ENCODE data around the gene SDHC. TPM values are rescaled to one million over a fixed set of nuclear protein-coding genes. Genes with fewer than 3 reads are reported as not detected.
A peak's percentile ranks its signal among the peaks of the same experiment; 100 is the strongest.

The SDHC gene, protein sequence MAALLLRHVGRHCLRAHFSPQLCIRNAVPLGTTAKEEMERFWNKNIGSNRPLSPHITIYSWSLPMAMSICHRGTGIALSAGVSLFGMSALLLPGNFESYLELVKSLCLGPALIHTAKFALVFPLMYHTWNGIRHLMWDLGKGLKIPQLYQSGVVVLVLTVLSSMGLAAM
- total RNA-seq: 10 to 100 TPM; 74.5 to 97.3 (median 86.0) TPM
- total RNA-seq (2013): 27.5 TPM

DNA sequence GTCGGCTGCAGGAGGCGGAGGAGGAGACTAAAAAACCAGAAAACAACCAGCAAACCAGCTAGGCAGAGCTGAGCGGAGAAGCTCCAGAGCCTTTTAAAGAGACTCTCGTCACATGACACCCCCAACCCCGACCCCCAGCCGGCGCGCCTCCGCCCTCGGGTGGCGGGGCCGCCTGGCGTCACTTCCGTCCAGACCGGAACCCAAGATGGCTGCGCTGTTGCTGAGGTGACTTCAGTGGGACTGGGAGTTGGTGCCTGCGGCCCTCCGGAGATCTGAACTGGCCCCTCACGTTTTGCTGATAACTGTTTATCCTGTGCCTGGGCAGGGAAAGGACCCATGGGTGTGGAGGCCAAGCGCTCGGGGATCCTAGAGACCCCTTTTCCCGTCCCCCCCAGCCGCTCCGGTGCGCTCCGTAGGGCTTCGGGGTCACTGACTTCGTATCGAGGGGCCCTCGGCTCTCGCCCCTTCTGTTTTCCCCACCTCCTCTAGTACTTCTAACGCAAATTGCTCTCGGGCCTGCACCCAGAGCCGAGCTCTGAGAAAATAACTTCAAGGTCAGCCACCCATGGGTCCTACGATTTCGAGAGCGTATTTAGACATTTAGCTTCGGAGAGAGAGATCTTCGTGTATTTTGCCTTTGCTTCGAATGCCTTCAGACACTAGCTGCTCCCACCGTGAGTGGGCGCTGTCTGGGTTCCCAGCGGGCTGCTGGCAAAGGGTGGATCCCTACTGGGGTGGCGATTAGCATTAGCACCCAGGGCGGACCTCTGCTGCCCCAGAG is at the start of gene SDHC:
Gene SDHC, plus strand, starts transcription at position 181 of the 781 bp plus-strand sequence. Its CDS starts 25 bp downstream, at position 206.
- Histone ChIP-seq H3K9me3 (ENCODE audit: control insufficient read depth, insufficient read depth, low read length) (no peaks in the 10 kb centered on the region), H3K27ac (ENCODE audit: low read length) (peak within 1 kb of the TSS; percentile 97), H3K36me3 (ENCODE audit: control insufficient read depth, insufficient read depth, low read length) (no peaks in the 10 kb centered on the region), H3K4me3 (ENCODE audit: low read length) (peak within 1 kb of the TSS; percentile 88), H3K4me1 (ENCODE audit: control insufficient read depth, insufficient read depth, low read length) (peaks cover 13% of the 10 kb centered on the region), H3K27me3 (ENCODE audit: control insufficient read depth, insufficient read depth, low read length) (no peaks in the 10 kb centered on the region)
- Mint-ChIP-seq H3K9me3 (no peaks in the 10 kb centered on the region), H3K4me3 (peak within 1 kb of the TSS; percentile 97), H3K27me3 (ENCODE audit: low read depth in 2 of 2) (no peaks in the 10 kb centered on the region), H3K36me3 (no peaks in the 10 kb centered on the region), H3K4me1 (peaks cover 24 to 26% of the 10 kb centered on the region in 2 donors), H3K27ac (peak within 1 kb of the TSS; percentile 98)
- intact Hi-C loops (cut with micrococcal nuclease): loop anchor here (1.0 kb wide), 1 partner anchor 8 kb away; no protein-coding TSS in a partner anchor
- ATAC-seq (peak; percentile 95 to 98 (median 98)), DNase-seq (peak; percentile 90 to 95)
- under 1% methylated on average over 45 of the region's 45 CpGs for WGBS (ENCODE audit: insufficient coverage)
- TF ChIP-seq, protein P1, sequence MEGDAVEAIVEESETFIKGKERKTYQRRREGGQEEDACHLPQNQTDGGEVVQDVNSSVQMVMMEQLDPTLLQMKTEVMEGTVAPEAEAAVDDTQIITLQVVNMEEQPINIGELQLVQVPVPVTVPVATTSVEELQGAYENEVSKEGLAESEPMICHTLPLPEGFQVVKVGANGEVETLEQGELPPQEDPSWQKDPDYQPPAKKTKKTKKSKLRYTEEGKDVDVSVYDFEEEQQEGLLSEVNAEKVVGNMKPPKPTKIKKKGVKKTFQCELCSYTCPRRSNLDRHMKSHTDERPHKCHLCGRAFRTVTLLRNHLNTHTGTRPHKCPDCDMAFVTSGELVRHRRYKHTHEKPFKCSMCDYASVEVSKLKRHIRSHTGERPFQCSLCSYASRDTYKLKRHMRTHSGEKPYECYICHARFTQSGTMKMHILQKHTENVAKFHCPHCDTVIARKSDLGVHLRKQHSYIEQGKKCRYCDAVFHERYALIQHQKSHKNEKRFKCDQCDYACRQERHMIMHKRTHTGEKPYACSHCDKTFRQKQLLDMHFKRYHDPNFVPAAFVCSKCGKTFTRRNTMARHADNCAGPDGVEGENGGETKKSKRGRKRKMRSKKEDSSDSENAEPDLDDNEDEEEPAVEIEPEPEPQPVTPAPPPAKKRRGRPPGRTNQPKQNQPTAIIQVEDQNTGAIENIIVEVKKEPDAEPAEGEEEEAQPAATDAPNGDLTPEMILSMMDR (IDR thresholded peaks at IDR 0.05): no peak

GRCh38 chr1:161265305-161265704 is 48.9 kb upstream of the SDHC start:
- Mint-ChIP-seq H3K9me3 (no peaks in the 10 kb centered on the region), H3K4me1 (peaks cover 0 to 5% of the 10 kb centered on the region in 2 donors), H3K27ac (no peak overlapping the region), H3K4me3 (no peak overlapping the region), H3K27me3 (ENCODE audit: low read depth in 2 of 2) (peaks cover 15 to 18% of the 10 kb centered on the region in 2 donors), H3K36me3 (no peaks in the 10 kb centered on the region)
- TF ChIP-seq, protein P1 (IDR thresholded peaks at IDR 0.05): no peak
- H3K27me3 ChIP-seq (ENCODE audit: control insufficient read depth, insufficient read depth, low read length): peaks cover 6% of the 10 kb centered on the region
- DNase-seq (no peak), ATAC-seq (no peak)
- no peaks in the 10 kb centered on the region for H3K9me3 ChIP-seq (ENCODE audit: control insufficient read depth, insufficient read depth, low read length)
- intact Hi-C loops (cut with micrococcal nuclease): no loop called here
- 95% methylated on average over 5 of the region's 5 CpGs for WGBS (ENCODE audit: insufficient coverage)
- no peaks in the 10 kb centered on the region for H3K36me3 ChIP-seq (ENCODE audit: control insufficient read depth, insufficient read depth, low read length)
- H3K4me3 ChIP-seq (ENCODE audit: low read length): no peak overlapping the region
- no peak overlapping the region for H3K27ac ChIP-seq (ENCODE audit: low read length)
- no peaks in the 10 kb centered on the region for H3K4me1 ChIP-seq (ENCODE audit: control insufficient read depth, insufficient read depth, low read length)

GRCh38 chr1:161266202-161266601 is 48.0 kb upstream of the SDHC start:
- TF ChIP-seq, protein P1 (IDR thresholded peaks at IDR 0.05): no peak
- Mint-ChIP-seq H3K27ac (no peak overlapping the region), H3K4me1 (peaks cover 0 to 5% of the 10 kb centered on the region in 2 donors), H3K36me3 (no peaks in the 10 kb centered on the region), H3K9me3 (no peaks in the 10 kb centered on the region), H3K4me3 (no peak overlapping the region), H3K27me3 (ENCODE audit: low read depth in 2 of 2) (peaks cover 7 to 9% of the 10 kb centered on the region in 2 donors)
- Histone ChIP-seq H3K36me3 (ENCODE audit: control insufficient read depth, insufficient read depth, low read length) (no peaks in the 10 kb centered on the region), H3K4me3 (ENCODE audit: low read length) (no peak overlapping the region), H3K27me3 (ENCODE audit: control insufficient read depth, insufficient read depth, low read length) (peaks cover under 1% of the 10 kb centered on the region), H3K4me1 (ENCODE audit: control insufficient read depth, insufficient read depth, low read length) (no peaks in the 10 kb centered on the region), H3K9me3 (ENCODE audit: control insufficient read depth, insufficient read depth, low read length) (no peaks in the 10 kb centered on the region), H3K27ac (ENCODE audit: low read length) (no peak overlapping the region)
- intact Hi-C loops (cut with micrococcal nuclease): no loop called here
- no peak for ATAC-seq
- WGBS (ENCODE audit: insufficient coverage): 100% methylated on average over 1 of the region's 3 CpGs
- DNase-seq: no peak
